GM12891 (cell line): ENCODE results near the gene RAB12.

ENCODE experiments used
- POLR2A ChIP-seq: IDR thresholded peaks from 2 replicates; pipeline ENCODE4 v1.6.1; 2011; ENCODE audit warnings: low read depth, low read length, control low read depth
- POLR2AphosphoS5 ChIP-seq: IDR thresholded peaks from 2 replicates; pipeline ENCODE4 v1.6.1; 2011; ENCODE audit warnings: low read depth, low read length, control low read depth
- SPI1 ChIP-seq: IDR thresholded peaks from 2 replicates; pipeline ENCODE4 v1.6.1; 2011; ENCODE audit warnings: low read depth, low read length, control low read depth
- TAF1 ChIP-seq: IDR thresholded peaks from 2 replicates; pipeline ENCODE4 v1.6.1; 2011; ENCODE audit warnings: low read depth, low read length, control low read depth

GRCh38 chr18:8634508-8634907 is 25.3 kb downstream of the RAB12 start:
- TF ChIP-seq POLR2A (no peak), TAF1 (no peak), POLR2AphosphoS5 (no peak), SPI1 (no peak)
